ENCODE measurements around the gene RDH13.

Gene RDH13

DNA sequence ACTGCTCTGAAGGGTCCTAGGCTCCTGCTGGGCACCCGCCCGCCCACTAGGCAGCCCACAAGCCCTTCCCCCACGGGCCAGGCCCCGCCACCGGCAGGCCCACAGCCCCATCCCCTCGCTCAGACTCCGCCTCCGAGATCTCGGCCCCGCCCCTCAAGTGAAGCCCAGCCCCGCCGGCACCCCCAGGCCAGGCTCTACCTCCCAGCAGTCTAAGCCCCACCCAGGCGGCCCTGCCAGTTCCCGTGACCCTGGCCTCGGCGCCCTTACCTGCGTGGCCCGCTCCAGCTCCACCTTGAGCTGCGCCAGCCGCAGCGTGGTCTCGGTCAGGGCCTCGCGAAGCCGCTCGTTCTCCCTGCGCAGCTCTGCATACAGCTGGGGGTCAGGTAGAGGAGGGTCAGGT, 29.0 kb upstream of the RDH13 start:
- no peak for TF ChIP-seq CTCF (IDR thresholded peaks at IDR 0.05; ENCODE audit: low read depth, low read length)
- H3K27me3 ChIP-seq = peaks cover 2% of the 10 kb centered on the region; the same call in 1 of the 2 replicates
- peaks cover 8% of the 10 kb centered on the region for H3K36me3 ChIP-seq
- H3K9me3 ChIP-seq = no peaks in the 10 kb centered on the region
- no peaks in the 10 kb centered on the region for H3K4me1 ChIP-seq
- no peak overlapping the region for H3K4me3 ChIP-seq (ENCODE audit: low read depth, low read length)
- peak; percentile 53 for DNase-seq

DNA sequence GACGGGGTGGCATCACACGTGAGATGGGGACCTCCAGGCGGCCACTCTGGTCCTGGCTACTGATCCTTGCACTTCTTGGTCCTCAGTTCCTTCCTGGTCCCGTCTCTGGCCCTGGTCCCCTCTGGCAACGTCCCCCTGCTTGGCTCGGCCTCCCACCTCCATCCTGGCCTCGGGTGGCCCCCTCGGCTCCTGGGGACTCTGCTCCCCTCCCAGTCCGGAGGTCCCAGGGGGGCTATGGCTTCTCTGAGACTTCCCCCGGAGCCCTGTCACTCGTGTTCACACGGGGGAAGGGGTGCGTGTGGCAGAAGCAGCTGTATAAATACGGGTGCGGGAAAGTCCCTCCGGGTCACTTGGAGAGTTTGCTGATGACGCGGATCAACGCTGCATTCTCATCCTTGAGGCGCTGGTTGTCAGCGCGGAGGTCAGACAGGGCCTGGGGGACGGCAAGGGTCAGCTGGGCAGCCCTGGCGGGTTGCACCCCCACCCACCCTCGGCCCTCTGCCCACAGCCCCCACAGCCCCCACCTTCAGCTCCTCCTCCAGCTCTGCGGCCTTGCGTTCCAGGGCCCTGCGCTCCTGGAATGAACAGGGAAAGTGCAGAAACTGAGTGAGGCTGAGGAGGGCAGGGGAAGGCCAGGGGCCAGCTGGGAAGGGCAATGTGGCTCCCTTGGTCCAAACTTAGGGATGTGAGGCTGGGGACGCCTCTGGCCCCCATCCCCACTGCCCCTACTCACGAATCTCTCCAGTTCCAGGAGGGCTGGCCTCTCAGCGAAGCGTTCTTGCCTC, 28.4 kb upstream of the RDH13 start:
- Histone ChIP-seq H3K4me3 (ENCODE audit: low read depth, low read length) (no peak overlapping the region), H3K9me3 (no peaks in the 10 kb centered on the region), H3K27me3 (peaks cover 8% of the 10 kb centered on the region), H3K36me3 (peaks cover 8% of the 10 kb centered on the region), H3K4me1 (no peaks in the 10 kb centered on the region)
- no peak for DNase-seq
- TF ChIP-seq CTCF (IDR thresholded peaks at IDR 0.05; ENCODE audit: low read depth, low read length) = no peak

GRCh38 chr19:55090564-55090963, 27.6 kb upstream of the RDH13 start:
- TF ChIP-seq CTCF (IDR thresholded peaks at IDR 0.05; ENCODE audit: low read depth, low read length) = no peak
- peaks cover 16% of the 10 kb centered on the region for H3K27me3 ChIP-seq
- H3K36me3 ChIP-seq = peaks cover 8% of the 10 kb centered on the region
- H3K9me3 ChIP-seq = no peaks in the 10 kb centered on the region
- H3K4me1 ChIP-seq = no peaks in the 10 kb centered on the region
- no peak for DNase-seq
- no peak overlapping the region for H3K4me3 ChIP-seq (ENCODE audit: low read depth, low read length)

GRCh38 chr19:55089342-55089944, 26.5 kb upstream of the RDH13 start:
- Histone ChIP-seq H3K27me3 (peaks cover 27% of the 10 kb centered on the region), H3K9me3 (no peaks in the 10 kb centered on the region), H3K36me3 (peaks cover 5% of the 10 kb centered on the region), H3K4me3 (ENCODE audit: low read depth, low read length) (no peak overlapping the region), H3K4me1 (no peaks in the 10 kb centered on the region)
- no peak for DNase-seq
- no peak for TF ChIP-seq CTCF (IDR thresholded peaks at IDR 0.05; ENCODE audit: low read depth, low read length)

GRCh38 chr19:55088543-55089341, 25.8 kb upstream of the RDH13 start:
- no peaks in the 10 kb centered on the region for H3K9me3 ChIP-seq
- peaks cover 3% of the 10 kb centered on the region for H3K36me3 ChIP-seq
- H3K4me3 ChIP-seq (ENCODE audit: low read depth, low read length) = no peak overlapping the region
- H3K27me3 ChIP-seq = peaks cover 34% of the 10 kb centered on the region
- TF ChIP-seq CTCF (IDR thresholded peaks at IDR 0.05; ENCODE audit: low read depth, low read length) = peak; percentile 62
- DNase-seq = peak; percentile 88
- no peaks in the 10 kb centered on the region for H3K4me1 ChIP-seq
